Middle frontal gyrus (tissue), 1 donor: ENCODE results near the gene TBXA2R.
"Not testable (repeated sequence)": the region's sequence is repeated elsewhere in the genome, so short reads cannot be mapped to it uniquely, and the experiment has no call there.

Experiments
- DNase-seq: peaks from one replicate; pipeline ENCODE4 v3.0.0-alpha.2; 2015; ENCODE audit warnings: low spot score; ENCODE audit errors: extremely low spot score

TBXA2R gene

GRCh38 chr19:3639479-3639878 lies 32.8 kb upstream of the TBXA2R start:
- DNase-seq = no peak

- DNase-seq = no peak
These were observed 31.8 kb upstream of the TBXA2R start for GRCh38 chr19:3638208-3639193.

- no peak for DNase-seq
These were observed 30.9 kb upstream of the TBXA2R start for GRCh38 chr19:3637621-3638020.

- no peak for DNase-seq
These were observed 30.3 kb upstream of the TBXA2R start for GRCh38 chr19:3636962-3637361.

- no peak for DNase-seq
These were observed 29.8 kb upstream of the TBXA2R start for GRCh38 chr19:3636506-3636905.

- DNase-seq = no peak
These were observed 27.9 kb upstream of the TBXA2R start for GRCh38 chr19:3634496-3635045.

GRCh38 chr19:3633559-3633988 lies 26.9 kb upstream of the TBXA2R start:
- no peak for DNase-seq

GRCh38 chr19:3632739-3633558 lies 26.3 kb upstream of the TBXA2R start:
- DNase-seq = no peak

GRCh38 chr19:3632098-3632497 lies 25.4 kb upstream of the TBXA2R start:
- no peak for DNase-seq

GRCh38 chr19:3631053-3631861 lies 24.6 kb upstream of the TBXA2R start:
- DNase-seq = no peak

- DNase-seq = not testable (repeated sequence)
These were observed 22.1 kb upstream of the TBXA2R start for GRCh38 chr19:3628766-3629165.

GRCh38 chr19:3627351-3627723 lies 20.7 kb upstream of the TBXA2R start:
- DNase-seq = no peak

GRCh38 chr19:3626473-3627350 lies 20.0 kb upstream of the TBXA2R start, which contains the start of gene CACTIN:
CACTIN (minus strand) TSS chr19:3626790; CDS start chr19:3626762, 28 bp downstream.
- DNase-seq = peak; percentile 97

GRCh38 chr19:3625996-3626472 lies 19.4 kb upstream of the TBXA2R start:
- DNase-seq = no peak

GRCh38 chr19:3623716-3624115 lies 17.0 kb upstream of the TBXA2R start:
- DNase-seq = no peak

GRCh38 chr19:3622224-3622623 lies 15.5 kb upstream of the TBXA2R start:
- no peak for DNase-seq

- no peak for DNase-seq
These were observed 15.0 kb upstream of the TBXA2R start for GRCh38 chr19:3621689-3622088.

GRCh38 chr19:3620817-3621547 lies 14.3 kb upstream of the TBXA2R start:
- DNase-seq = no peak
